ENCODE data around the gene MYL4.
"Not testable (repeated sequence)": the region's sequence is repeated elsewhere in the genome, so short reads cannot be mapped to it uniquely, and the experiment has no call there.

Gene MYL4

DNA sequence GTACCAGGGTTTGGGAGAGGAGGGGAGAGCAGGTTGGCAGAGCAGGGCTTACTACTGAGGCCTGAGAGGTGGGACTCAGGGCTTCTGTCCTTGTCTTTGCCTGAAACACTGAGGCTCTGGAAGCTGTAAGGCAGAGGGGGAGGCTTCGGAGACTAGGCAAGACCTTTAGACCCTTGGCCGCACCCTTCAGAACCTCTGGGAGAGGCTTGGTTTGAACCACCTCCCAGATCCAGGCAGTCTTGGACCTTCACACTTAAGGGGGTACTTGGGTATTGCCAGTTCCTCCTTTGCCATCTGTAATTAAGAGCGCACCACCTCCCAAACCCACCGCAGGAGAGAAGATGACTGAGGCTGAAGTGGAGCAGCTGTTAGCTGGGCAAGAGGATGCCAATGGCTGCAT, 12.9 kb downstream of the MYL4 start:
- ChIA-PET POLR2A (no interaction called here), CTCF (no interaction called here)
- DNase-seq (ENCODE audit: extremely low spot score) = no peak
- TF ChIP-seq ZNF384 (IDR thresholded peaks at IDR 0.05) = no peak
- no peak for TF ChIP-seq LEF1 (IDR thresholded peaks at IDR 0.05; ENCODE audit: borderline replicate concordance)
- no peak for TF ChIP-seq ARNT (IDR thresholded peaks at IDR 0.05)
- TF ChIP-seq SUZ12 (IDR thresholded peaks at IDR 0.05) = no peak
- TF ChIP-seq FOXA1 (IDR thresholded peaks at IDR 0.05) = no peak
- no peak for TF ChIP-seq L3MBTL2 (conservative IDR thresholded peaks at IDR 0.05)
- no peak for TF ChIP-seq HDGF (IDR thresholded peaks at IDR 0.05; ENCODE audit: borderline replicate concordance)

- DNase-seq (ENCODE audit: extremely low spot score) = no peak
- POLR2A ChIA-PET = no interaction called here
- no peak for TF ChIP-seq SP1 (IDR thresholded peaks at IDR 0.05)
- TF ChIP-seq FOXA1 (IDR thresholded peaks at IDR 0.05) = no peak
- no peak for TF ChIP-seq BHLHE40 (IDR thresholded peaks at IDR 0.05; ENCODE audit: borderline replicate concordance)
- CTCF ChIA-PET = interaction anchor here (1.4 kb wide), 1 partner anchor 93 kb away, joined by 3 read pairs; no protein-coding TSS in a partner anchor
Observed at GRCh38 chr17:47223007-47223406, 13.9 kb downstream of the MYL4 start.

DNA sequence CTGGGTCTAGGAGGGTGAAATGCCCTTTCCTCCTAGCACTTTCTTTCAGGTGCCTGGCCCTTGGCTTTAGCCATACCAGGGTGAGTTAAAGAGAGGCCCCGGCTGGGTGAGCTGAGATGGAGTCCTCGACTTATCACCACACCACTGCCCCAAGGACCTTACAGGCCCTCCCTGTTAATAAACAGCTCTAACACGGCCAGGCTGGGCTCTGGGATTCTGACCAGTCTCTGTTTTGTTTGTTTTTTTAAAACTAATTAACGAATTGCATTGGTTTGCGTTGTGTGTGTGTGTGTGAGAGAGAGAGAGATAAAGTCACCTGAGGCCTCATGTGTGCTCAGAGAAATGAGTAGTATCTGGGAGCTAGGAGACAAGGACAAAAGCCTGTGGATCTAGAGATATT, 14.3 kb downstream of the MYL4 start:
- no peak for DNase-seq (ENCODE audit: extremely low spot score)
- no peak for TF ChIP-seq L3MBTL2 (conservative IDR thresholded peaks at IDR 0.05)
- no peak for TF ChIP-seq TARDBP (IDR thresholded peaks at IDR 0.05)
- no peak for TF ChIP-seq LEF1 (IDR thresholded peaks at IDR 0.05; ENCODE audit: borderline replicate concordance)
- no peak for TF ChIP-seq BHLHE40 (IDR thresholded peaks at IDR 0.05; ENCODE audit: borderline replicate concordance)
- no peak for TF ChIP-seq CTBP1 (IDR thresholded peaks at IDR 0.05; ENCODE audit: borderline replicate concordance)
- no peak for TF ChIP-seq HDGF (IDR thresholded peaks at IDR 0.05; ENCODE audit: borderline replicate concordance)
- TF ChIP-seq ZNF384 (IDR thresholded peaks at IDR 0.05) = no peak
- no peak for TF ChIP-seq SP1 (IDR thresholded peaks at IDR 0.05)
- CTCF ChIA-PET = interaction anchor here (1.4 kb wide), 1 partner anchor 92 kb away, joined by 3 read pairs; no protein-coding TSS in a partner anchor
- POLR2A ChIA-PET = no interaction called here

DNA sequence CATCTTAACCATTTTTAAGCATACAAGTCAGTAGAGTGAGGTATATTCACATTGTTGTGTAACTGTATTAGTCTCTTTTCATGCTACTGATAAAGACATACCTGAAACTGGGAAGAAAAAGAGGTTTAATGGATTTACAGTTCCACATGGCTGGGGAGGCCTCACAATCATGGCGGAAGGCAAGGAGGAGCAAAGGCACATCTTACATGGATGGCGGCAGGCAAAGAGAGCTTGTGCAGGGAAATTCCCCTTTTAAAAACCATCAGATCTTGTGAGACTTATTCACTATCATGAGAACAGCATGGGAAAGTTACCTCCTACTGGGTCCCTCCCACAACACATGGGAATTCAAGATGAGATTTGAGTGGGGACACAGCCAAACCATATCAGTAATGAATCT, 14.9 kb downstream of the MYL4 start:
- POLR2A ChIA-PET; DNase-seq (ENCODE audit: extremely low spot score): not testable (repeated sequence)
- CTCF ChIA-PET = interaction anchor here (1.4 kb wide), 1 partner anchor 91 kb away, joined by 3 read pairs; no protein-coding TSS in a partner anchor

GRCh38 chr17:47224966-47225365, 15.8 kb downstream of the MYL4 start:
- CTCF ChIA-PET = no interaction called here
- TF ChIP-seq LEF1 (IDR thresholded peaks at IDR 0.05; ENCODE audit: borderline replicate concordance) (no peak), CTBP1 (IDR thresholded peaks at IDR 0.05; ENCODE audit: borderline replicate concordance) (no peak), NFRKB (IDR thresholded peaks at IDR 0.05) (no peak), SP1 (IDR thresholded peaks at IDR 0.05) (no peak), FOXA1 (IDR thresholded peaks at IDR 0.05) (no peak), ARNT (IDR thresholded peaks at IDR 0.05) (no peak), FOXK2 (IDR thresholded peaks at IDR 0.05) (no peak), FOXM1 (IDR thresholded peaks at IDR 0.05; ENCODE audit: borderline replicate concordance) (no peak), PKNOX1 (IDR thresholded peaks at IDR 0.05) (no peak), ELF4 (IDR thresholded peaks at IDR 0.05) (no peak), ZNF384 (IDR thresholded peaks at IDR 0.05) (no peak), TARDBP (IDR thresholded peaks at IDR 0.05) (no peak), HDGF (IDR thresholded peaks at IDR 0.05; ENCODE audit: borderline replicate concordance) (no peak), L3MBTL2 (conservative IDR thresholded peaks at IDR 0.05) (no peak), SUZ12 (IDR thresholded peaks at IDR 0.05) (no peak)
- no peak for DNase-seq (ENCODE audit: extremely low spot score)
- POLR2A ChIA-PET = no interaction called here

DNA sequence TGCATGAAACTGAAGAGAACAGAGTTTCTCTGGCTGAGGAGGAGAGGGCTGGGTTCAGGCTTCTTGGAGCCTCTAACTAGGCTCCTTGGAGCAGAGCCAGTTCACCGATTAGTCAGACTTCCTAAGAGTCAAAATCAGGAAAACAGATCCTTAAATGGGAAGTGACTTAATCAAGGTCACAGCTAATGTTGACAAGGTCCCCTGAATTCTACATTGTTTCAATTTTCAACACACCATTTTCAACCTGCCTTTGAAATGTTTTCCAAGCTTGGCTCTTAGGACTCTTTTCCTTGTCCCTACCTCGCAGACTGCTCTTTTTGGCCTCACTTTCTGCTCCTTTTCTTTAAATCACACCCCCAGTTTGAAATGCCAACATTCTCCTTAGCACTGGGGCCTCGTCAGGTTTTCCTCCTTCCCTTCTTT, 16.3 kb downstream of the MYL4 start:
- CTCF ChIA-PET = no interaction called here
- POLR2A ChIA-PET = no interaction called here
- DNase-seq (ENCODE audit: extremely low spot score) = no peak
- no peak for TF ChIP-seq FOXM1 (IDR thresholded peaks at IDR 0.05; ENCODE audit: borderline replicate concordance)
- no peak for TF ChIP-seq SUZ12 (IDR thresholded peaks at IDR 0.05)
- TF ChIP-seq FOXA1 (IDR thresholded peaks at IDR 0.05) = no peak
- no peak for TF ChIP-seq HDGF (IDR thresholded peaks at IDR 0.05; ENCODE audit: borderline replicate concordance)
- TF ChIP-seq ARNT (IDR thresholded peaks at IDR 0.05) = no peak
- no peak for TF ChIP-seq PKNOX1 (IDR thresholded peaks at IDR 0.05)
- TF ChIP-seq L3MBTL2 (conservative IDR thresholded peaks at IDR 0.05) = no peak
- no peak for TF ChIP-seq ELF4 (IDR thresholded peaks at IDR 0.05)
- no peak for TF ChIP-seq NFRKB (IDR thresholded peaks at IDR 0.05)
- TF ChIP-seq TARDBP (IDR thresholded peaks at IDR 0.05) = no peak
- TF ChIP-seq SP1 (IDR thresholded peaks at IDR 0.05) = no peak
- no peak for TF ChIP-seq ZNF384 (IDR thresholded peaks at IDR 0.05)
- TF ChIP-seq BHLHE40 (IDR thresholded peaks at IDR 0.05; ENCODE audit: borderline replicate concordance) = no peak
- no peak for TF ChIP-seq FOXK2 (IDR thresholded peaks at IDR 0.05)
- no peak for TF ChIP-seq LEF1 (IDR thresholded peaks at IDR 0.05; ENCODE audit: borderline replicate concordance)
- no peak for TF ChIP-seq CTBP1 (IDR thresholded peaks at IDR 0.05; ENCODE audit: borderline replicate concordance)

DNA sequence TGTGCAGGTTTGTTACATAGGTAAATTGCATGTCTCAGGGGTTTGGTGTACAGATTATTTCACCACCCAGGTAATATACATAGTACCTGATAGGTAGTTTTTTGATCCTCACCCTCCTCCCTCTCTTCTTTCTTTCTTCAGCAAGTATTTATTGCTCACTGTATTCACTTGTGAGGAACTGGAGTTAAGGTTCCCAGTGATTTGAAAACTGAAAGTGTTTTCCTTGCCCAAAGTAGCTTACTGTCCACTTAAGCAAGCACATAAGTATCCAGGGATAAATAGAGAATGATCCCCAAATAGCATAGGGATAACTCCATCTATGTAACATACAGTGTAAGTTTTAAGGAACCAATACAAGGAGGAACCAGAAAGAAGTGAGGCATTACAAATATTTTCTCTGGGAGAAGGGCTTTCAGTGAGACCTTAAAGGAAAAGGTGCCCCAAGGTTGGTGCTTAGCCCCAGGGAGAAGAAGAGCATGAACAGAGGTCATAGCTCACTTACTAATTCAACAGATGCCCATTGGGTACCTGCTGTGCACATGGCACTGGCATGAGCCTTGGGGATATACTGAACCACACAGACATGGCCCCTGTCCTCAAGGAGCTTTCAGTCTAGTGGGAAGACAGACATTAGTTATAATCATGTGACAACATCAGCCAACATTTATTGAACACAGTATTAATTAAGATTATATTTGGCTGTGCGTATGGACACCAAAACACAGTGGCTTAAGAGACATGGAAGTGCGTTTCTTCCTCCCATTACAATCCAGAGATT, 17.0 kb downstream of the MYL4 start:
- TF ChIP-seq FOXK2 (IDR thresholded peaks at IDR 0.05) (no peak), FOXM1 (IDR thresholded peaks at IDR 0.05; ENCODE audit: borderline replicate concordance) (no peak), ARNT (IDR thresholded peaks at IDR 0.05) (no peak), LEF1 (IDR thresholded peaks at IDR 0.05; ENCODE audit: borderline replicate concordance) (no peak), NFRKB (IDR thresholded peaks at IDR 0.05) (no peak), TARDBP (IDR thresholded peaks at IDR 0.05) (no peak), FOXA1 (IDR thresholded peaks at IDR 0.05) (no peak), CTBP1 (IDR thresholded peaks at IDR 0.05; ENCODE audit: borderline replicate concordance) (no peak), BHLHE40 (IDR thresholded peaks at IDR 0.05; ENCODE audit: borderline replicate concordance) (no peak), L3MBTL2 (conservative IDR thresholded peaks at IDR 0.05) (no peak)
- no peak for DNase-seq (ENCODE audit: extremely low spot score)
- ChIA-PET POLR2A (interaction anchor here (0.5 kb wide), 1 partner anchor 159 kb away, joined by 3 read pairs; no protein-coding TSS in a partner anchor), CTCF (no interaction called here)

Measured in HEK293T (cell line).